ENCODE data around the gene MON1B.

Gene MON1B

DNA sequence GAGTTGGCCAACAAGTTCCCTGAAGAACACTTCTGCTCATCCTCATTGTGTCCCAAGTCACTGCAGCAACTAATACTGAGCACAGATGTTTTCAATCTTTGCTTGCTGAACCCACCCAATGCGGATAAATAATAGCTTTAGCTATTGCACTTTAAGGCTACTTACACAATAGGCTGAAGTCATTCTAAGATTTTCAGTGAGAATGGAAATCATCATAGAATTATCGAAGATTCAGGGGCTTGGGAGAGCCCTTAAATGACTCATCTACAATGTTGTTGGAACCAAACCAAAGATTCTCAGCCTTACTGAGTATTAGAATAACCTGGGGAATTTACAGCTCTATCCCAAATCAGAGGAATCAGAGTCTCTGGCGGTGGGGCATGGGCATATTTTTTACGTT, 59.4 kb downstream of the MON1B start:
- no peak for DNase-seq (ENCODE audit: low read depth)

Data from non-pigmented ciliary epithelial cell (primary cell).